ENCODE results near the gene IL12A.

DNA sequence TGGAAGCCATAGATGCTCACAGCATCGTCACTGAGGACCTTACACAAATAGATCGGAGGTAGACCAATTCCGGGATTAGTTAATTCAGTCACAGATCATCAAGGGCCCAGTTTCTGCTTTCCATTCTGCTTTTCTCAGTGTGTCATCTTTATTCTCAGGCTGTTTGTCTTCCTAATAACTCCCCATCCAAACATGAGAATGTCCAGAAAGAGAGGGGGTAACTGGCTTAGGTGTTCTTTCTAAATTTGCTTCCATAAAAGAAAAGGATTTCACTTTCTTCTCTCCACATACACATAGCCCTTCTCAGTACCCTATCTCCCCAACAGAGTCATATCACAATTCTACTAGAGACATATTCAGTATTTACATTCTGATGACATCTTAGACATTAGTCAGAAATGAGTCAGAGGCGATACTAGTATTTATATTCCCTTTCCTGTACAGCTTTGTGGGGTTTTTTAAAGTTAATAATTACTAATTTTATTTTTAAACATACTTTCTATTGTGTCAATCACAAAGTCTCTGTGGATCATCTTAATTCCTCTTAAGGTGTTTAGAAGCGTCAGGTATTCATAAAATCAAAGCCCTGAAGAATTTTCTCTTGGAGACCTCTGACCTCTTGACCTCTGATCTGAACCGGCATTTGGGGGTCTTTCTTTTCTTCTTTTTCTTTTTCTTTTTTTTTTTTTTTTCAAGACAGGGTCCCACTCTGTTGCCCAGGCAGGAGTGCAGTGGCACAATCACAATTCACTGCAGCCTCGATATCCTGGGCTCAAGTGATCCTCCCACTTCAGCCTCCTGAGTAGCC is 24.3 kb upstream of the IL12A start:
- TF ChIP-seq, protein P1, sequence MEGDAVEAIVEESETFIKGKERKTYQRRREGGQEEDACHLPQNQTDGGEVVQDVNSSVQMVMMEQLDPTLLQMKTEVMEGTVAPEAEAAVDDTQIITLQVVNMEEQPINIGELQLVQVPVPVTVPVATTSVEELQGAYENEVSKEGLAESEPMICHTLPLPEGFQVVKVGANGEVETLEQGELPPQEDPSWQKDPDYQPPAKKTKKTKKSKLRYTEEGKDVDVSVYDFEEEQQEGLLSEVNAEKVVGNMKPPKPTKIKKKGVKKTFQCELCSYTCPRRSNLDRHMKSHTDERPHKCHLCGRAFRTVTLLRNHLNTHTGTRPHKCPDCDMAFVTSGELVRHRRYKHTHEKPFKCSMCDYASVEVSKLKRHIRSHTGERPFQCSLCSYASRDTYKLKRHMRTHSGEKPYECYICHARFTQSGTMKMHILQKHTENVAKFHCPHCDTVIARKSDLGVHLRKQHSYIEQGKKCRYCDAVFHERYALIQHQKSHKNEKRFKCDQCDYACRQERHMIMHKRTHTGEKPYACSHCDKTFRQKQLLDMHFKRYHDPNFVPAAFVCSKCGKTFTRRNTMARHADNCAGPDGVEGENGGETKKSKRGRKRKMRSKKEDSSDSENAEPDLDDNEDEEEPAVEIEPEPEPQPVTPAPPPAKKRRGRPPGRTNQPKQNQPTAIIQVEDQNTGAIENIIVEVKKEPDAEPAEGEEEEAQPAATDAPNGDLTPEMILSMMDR (IDR thresholded peaks at IDR 0.05): no peak
- TF ChIP-seq SIN3A (IDR thresholded peaks at IDR 0.05; ENCODE audit: borderline replicate concordance, insufficient read depth, low read depth, low read length): no peak

All from Panc1 (cell line).